K562 (cell line): ENCODE results near the gene TSSK2. TPM values are rescaled to one million over a fixed set of nuclear protein-coding genes. Genes with fewer than 3 reads are reported as not detected.

Experiments used
- ATF1 ChIP-seq, 2 experiments: fragments of 450-650 bp in 1 of 2; IDR thresholded peaks; 2 replicates each; pipeline ENCODE4 v1.6.1; 2016; ENCODE audit warnings: missing compliant biosample characterization in 1 of 2, missing genetic modification characterization in 1 of 2
- GTF2A2 ChIP-seq: IDR thresholded peaks from 2 replicates; pipeline ENCODE4 v1.6.1; 2016; ENCODE audit warnings: mild to moderate bottlenecking, missing genetic modification characterization, missing compliant biosample characterization
- IFI16 ChIP-seq: fragments of 250-450 bp; sonication (Bioruptor Pico); IDR thresholded peaks from 2 replicates; pipeline ENCODE4 v2.1.2; 2022; ENCODE audit warnings: mild to moderate bottlenecking, inconsistent platforms
- MTA3 ChIP-seq: fragments of 450-650 bp; formaldehyde crosslinking; IDR thresholded peaks from 2 replicates; pipeline ENCODE4 v1.6.1; 2017; ENCODE audit warnings: mild to moderate bottlenecking, borderline replicate concordance
- NFIX ChIP-seq: fragments of 250-450 bp; sonication (Bioruptor Pico); IDR thresholded peaks from 2 replicates; pipeline ENCODE4 v1.4.0; 2020; ENCODE audit warnings: low read depth, mild to moderate bottlenecking, moderate library complexity
- PREB ChIP-seq: sonication (generic); formaldehyde crosslinking; IDR thresholded peaks from 2 replicates; pipeline ENCODE4 v1.8.1; 2023; ENCODE audit warnings: mild to moderate bottlenecking, missing genetic modification reagents
- ZNF133 ChIP-seq: fragments of 250-450 bp; sonication (Bioruptor Pico); IDR thresholded peaks from 2 replicates; pipeline ENCODE4 v1.4.0; 2020; ENCODE audit warnings: mild to moderate bottlenecking
- ZNF395 ChIP-seq: fragments of 200-800 bp; sonication (Bioruptor generic); IDR thresholded peaks from 2 replicates; pipeline ENCODE4 v1.6.1; 2017; ENCODE audit warnings: missing genetic modification characterization, missing compliant biosample characterization
- ZZZ3 ChIP-seq: fragments of 450-650 bp; IDR thresholded peaks from 2 replicates; pipeline ENCODE4 v1.6.1; 2016; ENCODE audit warnings: antibody characterized with exemption, mild to moderate bottlenecking, moderate library complexity
- polyA plus RNA-seq, 8 experiments: library from polyadenylated mRNA; depleted of rRNA in 4 of 8; stranded (reverse) in 5 of 8; unstranded in 3 of 8; fragments of >200 nt; fragmentation: Nextera tagmentation in 2 of 8; fragmentation: Illumina TruSeq in 1 of 8; extraction: Ambion mirVana in 2 of 8; extraction: Trizol in 1 of 8; gene quantifications; 2 replicates each; pipeline versions ENCODE4 v1.2.1 to v1.2.3, GENCODE V29; 2011 to 2014; ENCODE audit warnings: inconsistent platforms in 1 of 8, missing spikeins in 1 of 8
- total RNA-seq, 7 experiments: library from RNA; depleted of rRNA in 6 of 7; stranded (reverse); fragments of >200 nt in 6 of 7; fragmentation: Illumina TruSeq in 2 of 7; extraction: Trizol in 2 of 7; gene quantifications; 2 replicates each; pipeline versions ENCODE4 v1.2.1 to v1.2.3, GENCODE V29; 2011 to 2021; ENCODE audit warnings: low replicate concordance in 1 of 7
- TF ChIP-seq, protein P1 (sequence below), 2 experiments: fragments of 450-650 bp; formaldehyde crosslinking in 1 of 2; IDR thresholded peaks; 2 replicates each; pipeline versions ENCODE4 v1.4.0 to v1.6.1; 2014 to 2020; ENCODE audit warnings: mild to moderate bottlenecking in 2 of 2, borderline replicate concordance in 1 of 2, low read depth in 1 of 2
- TF ChIP-seq, protein P2 (sequence below): fragments of 450-650 bp; IDR thresholded peaks from 2 replicates; pipeline ENCODE4 v1.6.1; 2018; ENCODE audit not compliant: partially characterized antibody

TSSK2 gene
- total and polyA plus RNA-seq, 9 of the 15 experiments (the other 6 are each of a cell fraction or from before 2014, with no cell fraction given): 0.04 TPM; not detected in 8

DNA sequence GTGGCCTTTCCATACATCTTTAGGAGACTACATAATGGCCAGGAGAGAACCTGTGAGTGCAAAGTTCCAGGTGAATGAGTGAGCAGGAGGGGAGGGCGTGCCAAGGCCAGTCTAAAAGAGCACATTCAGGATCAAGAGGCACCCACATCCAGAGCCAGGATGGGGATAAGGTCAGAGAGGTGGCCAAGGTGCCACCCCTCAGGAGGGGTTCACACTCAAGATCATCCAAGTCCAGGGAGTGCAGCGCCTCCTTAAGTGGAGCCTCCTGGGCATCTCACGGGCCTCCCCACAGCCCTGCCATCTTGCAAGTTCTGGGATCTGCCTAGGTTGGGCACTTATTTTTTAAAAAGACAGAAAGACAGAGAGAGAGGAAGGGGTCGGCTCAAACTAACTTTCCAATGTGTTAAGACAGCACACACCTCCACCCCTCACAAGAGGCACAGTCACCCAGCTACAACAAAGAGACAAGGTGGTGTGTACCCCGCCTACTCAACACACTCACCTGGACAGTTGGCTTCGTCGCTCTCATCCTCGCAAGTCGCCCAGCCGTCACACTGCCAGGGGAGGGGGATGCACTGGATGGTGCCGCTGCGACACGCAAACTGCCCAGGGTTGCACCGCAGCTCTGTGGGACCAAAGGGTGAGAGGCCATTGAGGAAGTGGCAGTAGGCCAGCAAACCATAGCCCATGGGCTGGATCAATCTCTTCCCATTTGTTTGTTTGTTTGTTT lies 42.1 kb upstream of the TSSK2 start (continued):
- TF ChIP-seq ZNF395 (CRISPR knock-in tag) (no peak), NFIX (CRISPR knock-in tag) (no peak), ZZZ3 (no peak), PREB (CRISPR knock-in tag) (no peak), IFI16 (CRISPR knock-in tag) (no peak), MTA3 (no peak), ZNF133 (no peak), ATF1 (CRISPR knock-in tag; IDR thresholded peaks at IDR 0.05) (0 out of 2 replicates have a peak, but pooled peaks have one; percentile 22), ATF1 (tag; IDR thresholded peaks at IDR 0.05) (no peak), GTF2A2 (tag) (no peak)
- TF ChIP-seq, protein P1, sequence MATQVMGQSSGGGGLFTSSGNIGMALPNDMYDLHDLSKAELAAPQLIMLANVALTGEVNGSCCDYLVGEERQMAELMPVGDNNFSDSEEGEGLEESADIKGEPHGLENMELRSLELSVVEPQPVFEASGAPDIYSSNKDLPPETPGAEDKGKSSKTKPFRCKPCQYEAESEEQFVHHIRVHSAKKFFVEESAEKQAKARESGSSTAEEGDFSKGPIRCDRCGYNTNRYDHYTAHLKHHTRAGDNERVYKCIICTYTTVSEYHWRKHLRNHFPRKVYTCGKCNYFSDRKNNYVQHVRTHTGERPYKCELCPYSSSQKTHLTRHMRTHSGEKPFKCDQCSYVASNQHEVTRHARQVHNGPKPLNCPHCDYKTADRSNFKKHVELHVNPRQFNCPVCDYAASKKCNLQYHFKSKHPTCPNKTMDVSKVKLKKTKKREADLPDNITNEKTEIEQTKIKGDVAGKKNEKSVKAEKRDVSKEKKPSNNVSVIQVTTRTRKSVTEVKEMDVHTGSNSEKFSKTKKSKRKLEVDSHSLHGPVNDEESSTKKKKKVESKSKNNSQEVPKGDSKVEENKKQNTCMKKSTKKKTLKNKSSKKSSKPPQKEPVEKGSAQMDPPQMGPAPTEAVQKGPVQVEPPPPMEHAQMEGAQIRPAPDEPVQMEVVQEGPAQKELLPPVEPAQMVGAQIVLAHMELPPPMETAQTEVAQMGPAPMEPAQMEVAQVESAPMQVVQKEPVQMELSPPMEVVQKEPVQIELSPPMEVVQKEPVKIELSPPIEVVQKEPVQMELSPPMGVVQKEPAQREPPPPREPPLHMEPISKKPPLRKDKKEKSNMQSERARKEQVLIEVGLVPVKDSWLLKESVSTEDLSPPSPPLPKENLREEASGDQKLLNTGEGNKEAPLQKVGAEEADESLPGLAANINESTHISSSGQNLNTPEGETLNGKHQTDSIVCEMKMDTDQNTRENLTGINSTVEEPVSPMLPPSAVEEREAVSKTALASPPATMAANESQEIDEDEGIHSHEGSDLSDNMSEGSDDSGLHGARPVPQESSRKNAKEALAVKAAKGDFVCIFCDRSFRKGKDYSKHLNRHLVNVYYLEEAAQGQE (IDR thresholded peaks at IDR 0.05; ENCODE audit: borderline replicate concordance): no peak
- TF ChIP-seq, protein P1 (CRISPR knock-in tag; IDR thresholded peaks at IDR 0.05; ENCODE audit: low read depth): no peak
- TF ChIP-seq, protein P2, sequence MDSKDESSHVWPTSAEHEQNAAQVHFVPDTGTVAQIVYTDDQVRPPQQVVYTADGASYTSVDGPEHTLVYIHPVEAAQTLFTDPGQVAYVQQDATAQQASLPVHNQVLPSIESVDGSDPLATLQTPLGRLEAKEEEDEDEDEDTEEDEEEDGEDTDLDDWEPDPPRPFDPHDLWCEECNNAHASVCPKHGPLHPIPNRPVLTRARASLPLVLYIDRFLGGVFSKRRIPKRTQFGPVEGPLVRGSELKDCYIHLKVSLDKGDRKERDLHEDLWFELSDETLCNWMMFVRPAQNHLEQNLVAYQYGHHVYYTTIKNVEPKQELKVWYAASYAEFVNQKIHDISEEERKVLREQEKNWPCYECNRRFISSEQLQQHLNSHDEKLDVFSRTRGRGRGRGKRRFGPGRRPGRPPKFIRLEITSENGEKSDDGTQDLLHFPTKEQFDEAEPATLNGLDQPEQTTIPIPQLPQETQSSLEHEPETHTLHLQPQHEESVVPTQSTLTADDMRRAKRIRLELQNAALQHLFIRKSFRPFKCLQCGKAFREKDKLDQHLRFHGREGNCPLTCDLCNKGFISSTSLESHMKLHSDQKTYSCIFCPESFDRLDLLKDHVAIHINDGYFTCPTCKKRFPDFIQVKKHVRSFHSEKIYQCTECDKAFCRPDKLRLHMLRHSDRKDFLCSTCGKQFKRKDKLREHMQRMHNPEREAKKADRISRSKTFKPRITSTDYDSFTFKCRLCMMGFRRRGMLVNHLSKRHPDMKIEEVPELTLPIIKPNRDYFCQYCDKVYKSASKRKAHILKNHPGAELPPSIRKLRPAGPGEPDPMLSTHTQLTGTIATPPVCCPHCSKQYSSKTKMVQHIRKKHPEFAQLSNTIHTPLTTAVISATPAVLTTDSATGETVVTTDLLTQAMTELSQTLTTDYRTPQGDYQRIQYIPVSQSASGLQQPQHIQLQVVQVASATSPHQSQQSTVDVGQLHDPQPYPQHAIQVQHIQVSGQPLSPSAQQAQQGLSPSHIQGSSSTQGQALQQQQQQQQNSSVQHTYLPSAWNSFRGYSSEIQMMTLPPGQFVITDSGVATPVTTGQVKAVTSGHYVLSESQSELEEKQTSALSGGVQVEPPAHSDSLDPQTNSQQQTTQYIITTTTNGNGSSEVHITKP: peak; percentile 39
